ENCODE data around the gene NEU3.
"Not testable (repeated sequence)": the region's sequence is repeated elsewhere in the genome, so short reads cannot be mapped to it uniquely, and the experiment has no call there.

Gene NEU3

GRCh38 chr11:74988541-74989259, at the start of gene NEU3:
TSS of gene NEU3 (plus strand) at chr11:74988933. CDS start at chr11:74989061, 128 bp downstream.
- peak; percentile 83 to 90 (median 87) for DNase-seq

GRCh38 chr11:74941492-74941891, 47.2 kb upstream of the NEU3 start:
- no peak for DNase-seq

- DNase-seq = no peak
These were observed 46.5 kb upstream of the NEU3 start for GRCh38 chr11:74942073-74942759.

GRCh38 chr11:74948546-74948897, 40.2 kb upstream of the NEU3 start:
- peak in 1 of 3 experiments; percentile 48 for DNase-seq

GRCh38 chr11:74948898-74949752, 39.6 kb upstream of the NEU3 start, which contains the start of the genes SPCS2 and XRRA1:
TSS of gene SPCS2 (plus strand) at chr11:74949266. CDS start at chr11:74949286, 20 bp downstream.
TSS of gene XRRA1 (minus strand) at chr11:74949091. CDS start at chr11:74940878, 8,213 bp downstream.
- peak; percentile 97 to 99 (median 97) for DNase-seq

GRCh38 chr11:74949753-74950137, 39.0 kb upstream of the NEU3 start:
- DNase-seq = peak in 2 of 3 experiments; percentile 40 to 49

- no peak for DNase-seq
These were observed 38.3 kb upstream of the NEU3 start for GRCh38 chr11:74950374-74950969.

GRCh38 chr11:74951226-74951625, 37.5 kb upstream of the NEU3 start:
- DNase-seq = no peak

- DNase-seq = no peak
These were observed 36.0 kb upstream of the NEU3 start for GRCh38 chr11:74952752-74953151.

- no peak for DNase-seq
These were observed 35.3 kb upstream of the NEU3 start for GRCh38 chr11:74953451-74953850.

- DNase-seq = no peak
These were observed 34.5 kb upstream of the NEU3 start for GRCh38 chr11:74954199-74954598.

- no peak for DNase-seq
These were observed 32.2 kb upstream of the NEU3 start for GRCh38 chr11:74956397-74957015.

GRCh38 chr11:74957937-74958629, 30.6 kb upstream of the NEU3 start:
- DNase-seq = no peak

- DNase-seq = not testable (repeated sequence)
These were observed 28.6 kb upstream of the NEU3 start for GRCh38 chr11:74960128-74960527.

GRCh38 chr11:74966651-74967050, 22.1 kb upstream of the NEU3 start:
- DNase-seq = no peak

- DNase-seq = no peak
These were observed 17.8 kb upstream of the NEU3 start for GRCh38 chr11:74970852-74971395.

- DNase-seq = no peak
These were observed 17.3 kb upstream of the NEU3 start for GRCh38 chr11:74971424-74971823.

- DNase-seq = no peak
These were observed 10.7 kb upstream of the NEU3 start for GRCh38 chr11:74978041-74978440.

GRCh38 chr11:74980634-74981033, 8.1 kb upstream of the NEU3 start:
- no peak for DNase-seq

GRCh38 chr11:74981888-74982287, 6.8 kb upstream of the NEU3 start:
- no peak for DNase-seq

GRCh38 chr11:74984070-74984469, 4.7 kb upstream of the NEU3 start:
- no peak for DNase-seq

- DNase-seq = no peak
These were observed 4.0 kb upstream of the NEU3 start for GRCh38 chr11:74984730-74985129.
